HL-60 (cell line): ENCODE measurements around the gene BCL7C.
A peak's percentile ranks its signal among the peaks of the same experiment; 100 is the strongest.

Experiments used
- DNase-seq, 2 experiments: peaks; one replicate each; pipeline ENCODE4 v3.0.0-alpha.2; 2010 to 2020; ENCODE audit warnings: low read depth in 1 of 2, low spot score in 1 of 2
- H3K27ac ChIP-seq: fragments of 250-450 bp; sonication (Bioruptor Pico); replicated peaks from 2 replicates; pipeline ENCODE4 v1.5.1; 2020; ENCODE audit warnings: mild to moderate bottlenecking, moderate library complexity
- H3K27me3 ChIP-seq: fragments of 250-450 bp; sonication (Bioruptor Pico); 2 replicates; pipeline ENCODE4 v1.5.1; 2021; ENCODE audit warnings: mild to moderate bottlenecking, moderate library complexity; ENCODE audit not compliant: insufficient read depth, poor library complexity, severe bottlenecking
- H3K4me3 ChIP-seq: replicated peaks from 2 replicates; pipeline ENCODE4 v1.5.1; 2011; ENCODE audit warnings: mild to moderate bottlenecking, control low read depth, low read length; ENCODE audit not compliant: insufficient read depth
- GABPA ChIP-seq: IDR thresholded peaks from 2 replicates; pipeline ENCODE4 v1.6.1; 2012; ENCODE audit warnings: low read depth
- POLR2AphosphoS5 ChIP-seq: IDR thresholded peaks from 2 replicates; pipeline ENCODE4 v1.6.1; 2012; ENCODE audit warnings: low read depth
- REST ChIP-seq: IDR thresholded peaks from 2 replicates; pipeline ENCODE4 v1.6.1; 2012; ENCODE audit warnings: low read depth; ENCODE audit not compliant: insufficient replicate concordance
- SPI1 ChIP-seq: IDR thresholded peaks from 2 replicates; pipeline ENCODE4 v1.6.1; 2012; ENCODE audit warnings: low read depth, mild to moderate bottlenecking, borderline replicate concordance
- TF ChIP-seq, protein P1 (sequence below): IDR thresholded peaks from one replicate; pipeline ENCODE4 v1.5.1; 2011; ENCODE audit warnings: low read length, control low read depth, inconsistent platforms; ENCODE audit not compliant: insufficient read depth

BCL7C gene

GRCh38 chr16:30900588-30900987 lies 6.7 kb upstream of the BCL7C start:
- H3K4me3 ChIP-seq, result no peak overlapping the region
- DNase-seq, result no peak
- no peak overlapping the region for H3K27ac ChIP-seq
- H3K27me3 ChIP-seq, result no peaks in the 10 kb centered on the region
- TF ChIP-seq REST (no peak), SPI1 (no peak), POLR2AphosphoS5 (no peak), GABPA (no peak)
- TF ChIP-seq, protein P1, sequence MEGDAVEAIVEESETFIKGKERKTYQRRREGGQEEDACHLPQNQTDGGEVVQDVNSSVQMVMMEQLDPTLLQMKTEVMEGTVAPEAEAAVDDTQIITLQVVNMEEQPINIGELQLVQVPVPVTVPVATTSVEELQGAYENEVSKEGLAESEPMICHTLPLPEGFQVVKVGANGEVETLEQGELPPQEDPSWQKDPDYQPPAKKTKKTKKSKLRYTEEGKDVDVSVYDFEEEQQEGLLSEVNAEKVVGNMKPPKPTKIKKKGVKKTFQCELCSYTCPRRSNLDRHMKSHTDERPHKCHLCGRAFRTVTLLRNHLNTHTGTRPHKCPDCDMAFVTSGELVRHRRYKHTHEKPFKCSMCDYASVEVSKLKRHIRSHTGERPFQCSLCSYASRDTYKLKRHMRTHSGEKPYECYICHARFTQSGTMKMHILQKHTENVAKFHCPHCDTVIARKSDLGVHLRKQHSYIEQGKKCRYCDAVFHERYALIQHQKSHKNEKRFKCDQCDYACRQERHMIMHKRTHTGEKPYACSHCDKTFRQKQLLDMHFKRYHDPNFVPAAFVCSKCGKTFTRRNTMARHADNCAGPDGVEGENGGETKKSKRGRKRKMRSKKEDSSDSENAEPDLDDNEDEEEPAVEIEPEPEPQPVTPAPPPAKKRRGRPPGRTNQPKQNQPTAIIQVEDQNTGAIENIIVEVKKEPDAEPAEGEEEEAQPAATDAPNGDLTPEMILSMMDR, result no peak

GRCh38 chr16:30899794-30900193 lies 5.9 kb upstream of the BCL7C start:
- Histone ChIP-seq H3K27me3 (no peaks in the 10 kb centered on the region), H3K4me3 (no peak overlapping the region), H3K27ac (no peak overlapping the region)
- DNase-seq, result no peak
- TF ChIP-seq GABPA (no peak), REST (no peak)
- TF ChIP-seq, protein P1, result no peak

GRCh38 chr16:30896889-30897733 lies 3.2 kb upstream of the BCL7C start:
- Histone ChIP-seq H3K4me3 (no peak overlapping the region), H3K27ac (no peak overlapping the region), H3K27me3 (no peaks in the 10 kb centered on the region)
- TF ChIP-seq SPI1 (peak; percentile 41; the same call in 1 of the 2 replicates), GABPA (no peak), POLR2AphosphoS5 (no peak), REST (no peak)
- TF ChIP-seq, protein P1, result no peak
- DNase-seq, result peak in 1 of 2 experiments; percentile 81
